Endothelial cell of umbilical vein (primary cell): ENCODE data around the gene MAGI1. TPM values are rescaled to one million over a fixed set of nuclear protein-coding genes. Genes with fewer than 3 reads are reported as not detected.

ENCODE experiments used
- BruUV-seq: library from RNA; stranded (reverse); fragments of 400-500 nt; replicated peaks from 2 replicates; lab custom pipeline; 2021; lab: Mats Ljungman, UMichigan
- CTCF ChIA-PET: fragments of 300-600, 350-600 bp; sonication (Branson Sonifier 250); formaldehyde crosslinking; loops from one replicate; lab custom pipeline; 2021; ENCODE audit warnings: antibody characterized with exemption, inconsistent platforms; lab: Charles Lee
- POLR2A ChIA-PET: fragments of 300-600, 350-600 bp; sonication (Branson Sonifier 250); formaldehyde crosslinking; loops from one replicate; lab custom pipeline; 2021; ENCODE audit warnings: antibody characterized with exemption, inconsistent platforms; lab: Charles Lee
- DNase-seq: peaks from one replicate; pipeline ENCODE4 v3.0.0-alpha.2; 2011; ENCODE audit warnings: low read depth, low spot score
- FAIRE-seq: peaks from 2 replicates; lab custom pipeline; 2011; peaks lifted over from hg19 to GRCh38; lab: Jason Lieb, UNC
- H2AFZ ChIP-seq: 2 replicates; pipeline ENCODE4 v1.6.0; 2012; ENCODE audit warnings: low read depth, low read length, control low read depth, inconsistent platforms
- H3K27ac ChIP-seq: 2 replicates; pipeline ENCODE4 v1.5.1; 2011; ENCODE audit warnings: low read depth, mild to moderate bottlenecking, control low read depth, low read length, moderate library complexity; ENCODE audit not compliant: insufficient read depth
- H3K27me3 ChIP-seq, 2 experiments: 2 replicates each; pipeline versions ENCODE4 v1.6.0 to v1.6.1; 2011; ENCODE audit warnings: low read length in 2 of 2, mixed read lengths in 1 of 2; ENCODE audit not compliant: control insufficient read depth in 2 of 2, insufficient read depth in 2 of 2
- H3K36me3 ChIP-seq, 2 experiments: 2 replicates in 1 of 2; 3 replicates in 1 of 2; pipeline ENCODE4 v1.5.1; 2011; ENCODE audit warnings: low read length in 2 of 2, mild to moderate bottlenecking in 1 of 2, moderate library complexity in 1 of 2; ENCODE audit not compliant: control insufficient read depth in 2 of 2, insufficient read depth in 2 of 2; ENCODE audit errors: extremely low read depth in 1 of 2
- H3K4me1 ChIP-seq: 3 replicates; pipeline ENCODE4 v1.5.1; 2011; ENCODE audit warnings: mild to moderate bottlenecking, low read length; ENCODE audit not compliant: control insufficient read depth, insufficient read depth; ENCODE audit errors: extremely low read depth
- H3K4me2 ChIP-seq: 2 replicates; pipeline ENCODE4 v1.6.1; 2011; ENCODE audit warnings: low read length, control low read depth, mixed read lengths; ENCODE audit not compliant: insufficient read depth
- H3K4me3 ChIP-seq, 3 experiments: fragments of 200-600 bp in 1 of 3; sonication (generic), shearing (Covaris generic) in 1 of 3; replicated peaks in 1 of 3; 2 replicates each; pipeline ENCODE4 v1.5.1; 2011 to 2016; ENCODE audit warnings: control low read depth in 3 of 3, low read length in 3 of 3, mild to moderate bottlenecking in 2 of 3, inconsistent platforms in 1 of 3, low read depth in 1 of 3, moderate library complexity in 1 of 3; ENCODE audit not compliant: insufficient read depth in 1 of 3
- H3K79me2 ChIP-seq: 2 replicates; pipeline ENCODE4 v1.6.0; 2012; ENCODE audit warnings: low read length, inconsistent platforms; ENCODE audit not compliant: control insufficient read depth, insufficient read depth
- H3K9ac ChIP-seq: replicated peaks from 2 replicates; pipeline ENCODE3; 2011; ENCODE audit warnings: low read length, control low read depth; ENCODE audit not compliant: insufficient read depth; ENCODE audit errors: extremely low read depth
- H3K9me1 ChIP-seq: replicated peaks from 3 replicates; pipeline ENCODE4 v1.6.0; 2011; ENCODE audit warnings: mild to moderate bottlenecking, low read length; ENCODE audit not compliant: control insufficient read depth, insufficient read depth; ENCODE audit errors: extremely low read depth
- H3K9me3 ChIP-seq: replicated peaks from 2 replicates; pipeline ENCODE4 v1.5.1; 2012; ENCODE audit warnings: low read length, inconsistent platforms; ENCODE audit not compliant: control insufficient read depth, insufficient read depth
- H4K20me1 ChIP-seq: replicated peaks from 2 replicates; pipeline ENCODE3; 2011; ENCODE audit warnings: mild to moderate bottlenecking, low read length; ENCODE audit not compliant: control insufficient read depth, insufficient read depth; ENCODE audit errors: extremely low read depth
- EZH2 ChIP-seq: IDR thresholded peaks from 2 replicates; pipeline ENCODE4 v1.6.1; 2012; ENCODE audit warnings: borderline replicate concordance, low read depth, mild to moderate bottlenecking, moderate library complexity, low read length, inconsistent platforms; ENCODE audit not compliant: severe bottlenecking
- FOS ChIP-seq: IDR thresholded peaks from 2 replicates; pipeline ENCODE4 v1.6.1; 2011; ENCODE audit warnings: mild to moderate bottlenecking, low read length, moderate library complexity, borderline replicate concordance; ENCODE audit not compliant: insufficient read depth
- GATA2 ChIP-seq: IDR thresholded peaks from 2 replicates; pipeline ENCODE4 v1.7.0; 2011; ENCODE audit warnings: low read depth, mild to moderate bottlenecking, moderate library complexity, mixed read lengths, low read length; ENCODE audit not compliant: insufficient read length, insufficient read depth
- JUN ChIP-seq: IDR thresholded peaks from 2 replicates; pipeline ENCODE4 v1.6.1; 2011; ENCODE audit warnings: borderline replicate concordance, low read depth; ENCODE audit not compliant: insufficient read length, insufficient read depth
- MYC ChIP-seq: IDR thresholded peaks from one replicate; pipeline ENCODE4 v1.6.1; 2011; ENCODE audit warnings: mild to moderate bottlenecking, low read depth, low read length
- POLR2A ChIP-seq: IDR thresholded peaks from 2 replicates; pipeline ENCODE4 v1.6.1; 2012; ENCODE audit warnings: low read depth, mild to moderate bottlenecking, control low read depth, low read length
- dilution Hi-C: fragments of 300-500 bp; cut with MboI; formaldehyde crosslinking; loops from one replicate; pipeline ENCODE4 v1.15.0; 2019; ENCODE audit warnings: low sequenced_read_pairs; ENCODE audit not compliant: extremely low pct_ligation_motif_present
- intact Hi-C: fragments of 100-400 bp; cut with micrococcal nuclease; formaldehyde crosslinking; loops from one replicate; pipeline ENCODE4 v1.10.0; 2022
- polyA plus RNA-seq, 4 experiments: library from polyadenylated mRNA; depleted of rRNA in 3 of 4; stranded (reverse) in 3 of 4; unstranded in 1 of 4; fragments of >200 nt; gene quantifications; 2 replicates each; pipeline versions ENCODE4 v1.2.1 to v1.2.3, GENCODE V29; 2011 to 2012; ENCODE audit warnings: missing spikeins in 1 of 4
- total RNA-seq: library from RNA; stranded (reverse); gene quantifications from 2 replicates; pipeline ENCODE4 v1.2.3, GENCODE V29; 2021
- TF ChIP-seq, protein P1 (sequence below): IDR thresholded peaks from 2 replicates; pipeline ENCODE4 v1.6.1; 2011; ENCODE audit not compliant: insufficient read depth, insufficient read length
- TF ChIP-seq, protein P2 (sequence below), 2 donors: IDR thresholded peaks; 1 replicate in 1 of 2; 2 replicates in 1 of 2; pipeline ENCODE4 v1.5.1; 2011; ENCODE audit warnings: low read length in 2 of 2, mild to moderate bottlenecking in 2 of 2, moderate library complexity in 2 of 2, control low read depth in 1 of 2, inconsistent platforms in 1 of 2, low read depth in 1 of 2; ENCODE audit not compliant: insufficient read depth in 1 of 2; ENCODE audit errors: extremely low read depth in 1 of 2

Gene MAGI1
- total and polyA plus RNA-seq, 2 donors (not counting 3 experiments of a cell fraction or from before 2014, with no cell fraction given) = 10.1 to 47.9 TPM

DNA sequence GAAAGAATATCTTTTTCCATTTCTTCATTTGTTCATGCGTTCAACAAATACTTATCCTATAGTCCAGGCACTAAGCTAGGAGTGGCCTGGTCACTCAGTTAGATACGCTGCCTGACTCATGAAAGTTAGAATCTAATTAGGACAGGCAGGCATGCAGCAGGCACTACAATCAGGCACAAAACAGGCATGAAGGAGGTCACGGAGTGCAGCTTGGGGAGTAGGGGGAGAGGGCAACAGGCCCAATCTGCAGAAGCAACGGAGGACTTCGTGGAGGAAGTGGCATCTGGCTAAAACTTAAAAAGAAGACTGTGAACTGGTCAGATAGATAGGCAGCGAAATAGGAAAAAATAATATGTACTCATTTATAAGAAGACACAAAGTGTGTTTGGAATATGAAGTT, 420.9 kb downstream of the MAGI1 start:
- DNase-seq (no peak), FAIRE-seq (no peak)
- Histone ChIP-seq H3K9me1 (no peaks in the 10 kb centered on the region), H3K27me3 (no peaks in the 10 kb centered on the region), H4K20me1 (no peaks in the 10 kb centered on the region), H3K4me2 (no peak overlapping the region), H3K4me3 (no peak overlapping the region), H3K27ac (no peak overlapping the region), H3K79me2 (no peaks in the 10 kb centered on the region), H2AFZ (no peak overlapping the region), H3K36me3 (peaks cover 0 to 4% of the 10 kb centered on the region in 2 experiments), H3K9me3 (no peaks in the 10 kb centered on the region), H3K4me1 (peaks cover 12% of the 10 kb centered on the region), H3K9ac (no peak overlapping the region)
- intact Hi-C loops (no loop called here), dilution Hi-C loops (no loop called here)
- no TSS peak for BruUV-seq
- ChIA-PET CTCF (no interaction called here), POLR2A (no interaction called here)
- TF ChIP-seq EZH2 (no peak), GATA2 (no peak), POLR2A (no peak), MYC (no peak), JUN (no peak), FOS (no peak)
- TF ChIP-seq, protein P1, sequence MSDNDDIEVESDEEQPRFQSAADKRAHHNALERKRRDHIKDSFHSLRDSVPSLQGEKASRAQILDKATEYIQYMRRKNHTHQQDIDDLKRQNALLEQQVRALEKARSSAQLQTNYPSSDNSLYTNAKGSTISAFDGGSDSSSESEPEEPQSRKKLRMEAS = no peak
- TF ChIP-seq, protein P2, sequence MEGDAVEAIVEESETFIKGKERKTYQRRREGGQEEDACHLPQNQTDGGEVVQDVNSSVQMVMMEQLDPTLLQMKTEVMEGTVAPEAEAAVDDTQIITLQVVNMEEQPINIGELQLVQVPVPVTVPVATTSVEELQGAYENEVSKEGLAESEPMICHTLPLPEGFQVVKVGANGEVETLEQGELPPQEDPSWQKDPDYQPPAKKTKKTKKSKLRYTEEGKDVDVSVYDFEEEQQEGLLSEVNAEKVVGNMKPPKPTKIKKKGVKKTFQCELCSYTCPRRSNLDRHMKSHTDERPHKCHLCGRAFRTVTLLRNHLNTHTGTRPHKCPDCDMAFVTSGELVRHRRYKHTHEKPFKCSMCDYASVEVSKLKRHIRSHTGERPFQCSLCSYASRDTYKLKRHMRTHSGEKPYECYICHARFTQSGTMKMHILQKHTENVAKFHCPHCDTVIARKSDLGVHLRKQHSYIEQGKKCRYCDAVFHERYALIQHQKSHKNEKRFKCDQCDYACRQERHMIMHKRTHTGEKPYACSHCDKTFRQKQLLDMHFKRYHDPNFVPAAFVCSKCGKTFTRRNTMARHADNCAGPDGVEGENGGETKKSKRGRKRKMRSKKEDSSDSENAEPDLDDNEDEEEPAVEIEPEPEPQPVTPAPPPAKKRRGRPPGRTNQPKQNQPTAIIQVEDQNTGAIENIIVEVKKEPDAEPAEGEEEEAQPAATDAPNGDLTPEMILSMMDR (IDR thresholded peaks at IDR 0.05; ENCODE audit: extremely low read depth in 1 of 2, insufficient read depth in 1 of 2, low read depth in 1 of 2, low read length in 2 of 2) = no peak
